Astrocyte (in vitro differentiated cells and primary cell): ENCODE measurements around the gene DCP1B. TPM values are rescaled to one million over a fixed set of nuclear protein-coding genes. Genes with fewer than 3 reads are reported as not detected.

Experiments
- DNase-seq: peaks from one replicate; pipeline ENCODE4 v3.0.0-alpha.2; 2010; ENCODE audit warnings: low read depth
- FAIRE-seq: peaks from 2 replicates; lab custom pipeline; 2011; peaks lifted over from hg19 to GRCh38; lab: Jason Lieb, UNC
- H2AFZ ChIP-seq: 2 replicates; pipeline ENCODE4 v1.6.0; 2012; ENCODE audit warnings: low read depth, low read length, inconsistent platforms
- H3K27ac ChIP-seq: 2 replicates; pipeline ENCODE4 v1.5.1; 2011; ENCODE audit warnings: low read depth, low read length, inconsistent platforms
- H3K27me3 ChIP-seq: 2 replicates; pipeline ENCODE4 v1.6.0; 2011; ENCODE audit warnings: low read length, inconsistent platforms; ENCODE audit not compliant: insufficient read depth
- H3K36me3 ChIP-seq: 2 replicates; pipeline ENCODE4 v1.5.1; 2011; ENCODE audit warnings: low read length, inconsistent platforms; ENCODE audit not compliant: insufficient read depth
- H3K4me1 ChIP-seq: 2 replicates; pipeline ENCODE4 v1.5.1; 2011; ENCODE audit warnings: low read length, inconsistent platforms; ENCODE audit not compliant: insufficient read depth
- H3K4me2 ChIP-seq: 2 replicates; pipeline ENCODE4 v1.6.0; 2012; ENCODE audit warnings: low read length, inconsistent platforms
- H3K4me3 ChIP-seq: 2 replicates; pipeline ENCODE4 v1.5.1; 2011; ENCODE audit warnings: low read depth, mild to moderate bottlenecking, low read length, inconsistent platforms; ENCODE audit not compliant: insufficient read depth
- H3K79me2 ChIP-seq: 2 replicates; pipeline ENCODE4 v1.6.0; 2012; ENCODE audit warnings: mild to moderate bottlenecking, low read length, inconsistent platforms; ENCODE audit not compliant: insufficient read depth
- H3K9ac ChIP-seq: 2 replicates; pipeline ENCODE4 v1.6.0; 2012; ENCODE audit warnings: mild to moderate bottlenecking, low read length, inconsistent platforms
- H3K9me3 ChIP-seq: 2 replicates; pipeline ENCODE4 v1.5.1; 2012; ENCODE audit warnings: low read depth, mild to moderate bottlenecking, low read length, inconsistent platforms; ENCODE audit not compliant: insufficient read depth
- H4K20me1 ChIP-seq: 2 replicates; pipeline ENCODE4 v1.6.0; 2012; ENCODE audit warnings: low read length, inconsistent platforms; ENCODE audit not compliant: insufficient read depth
- H3K27ac Mint-ChIP-seq: one replicate; pipeline ENCODE4 v1.8.0; 2021; ENCODE audit warnings: mild to moderate bottlenecking, mixed read lengths; ENCODE audit not compliant: unreplicated experiment
- H3K27me3 Mint-ChIP-seq: one replicate; pipeline ENCODE4 v1.8.0; 2021; ENCODE audit warnings: low read depth, mixed read lengths; ENCODE audit not compliant: unreplicated experiment
- H3K36me3 Mint-ChIP-seq: one replicate; pipeline ENCODE4 v1.8.0; 2021; ENCODE audit warnings: low read depth, mixed read lengths; ENCODE audit not compliant: unreplicated experiment
- H3K4me1 Mint-ChIP-seq: one replicate; pipeline ENCODE4 v1.8.0; 2021; ENCODE audit warnings: low read depth, mixed read lengths; ENCODE audit not compliant: unreplicated experiment
- H3K4me3 Mint-ChIP-seq: one replicate; pipeline ENCODE4 v1.8.0; 2021; ENCODE audit warnings: mild to moderate bottlenecking, moderate library complexity, mixed read lengths; ENCODE audit not compliant: unreplicated experiment
- H3K9me3 Mint-ChIP-seq: one replicate; pipeline ENCODE4 v1.8.0; 2021; ENCODE audit warnings: mild to moderate bottlenecking, mixed read lengths; ENCODE audit not compliant: unreplicated experiment
- CTCF ChIP-seq: IDR thresholded peaks from 2 replicates; pipeline ENCODE4 v1.5.1; 2011; ENCODE audit warnings: low read depth, mild to moderate bottlenecking, inconsistent platforms, low read length, moderate library complexity; ENCODE audit not compliant: insufficient read depth
- EZH2 ChIP-seq: IDR thresholded peaks from 2 replicates; pipeline ENCODE4 v1.6.1; 2012; ENCODE audit warnings: mild to moderate bottlenecking, low read length, inconsistent platforms; ENCODE audit not compliant: insufficient read depth
- total RNA-seq: library from RNA; stranded (reverse); gene quantifications from 2 replicates; pipeline ENCODE4 v1.2.1, GENCODE V29; 2021

The DCP1B gene
- total RNA-seq, 1 donor from 2014 or later = 13.1 TPM

- H3K4me2 ChIP-seq = no peak overlapping the region
- Mint-ChIP-seq H3K4me3 (no peak overlapping the region), H3K4me1 (peaks cover 2% of the 10 kb centered on the region), H3K36me3 (no peaks in the 10 kb centered on the region), H3K27ac (no peak overlapping the region), H3K9me3 (no peaks in the 10 kb centered on the region), H3K27me3 (peaks cover 16% of the 10 kb centered on the region)
- no peak overlapping the region for H3K9ac ChIP-seq
- no peak overlapping the region for H3K4me3 ChIP-seq
- H3K4me1 ChIP-seq = no peaks in the 10 kb centered on the region
- no peak for DNase-seq
- H3K36me3 ChIP-seq = no peaks in the 10 kb centered on the region
- no peaks in the 10 kb centered on the region for H4K20me1 ChIP-seq
- TF ChIP-seq CTCF (no peak), EZH2 (no peak)
- H3K9me3 ChIP-seq = no peaks in the 10 kb centered on the region
- H3K27ac ChIP-seq = no peak overlapping the region
- H3K79me2 ChIP-seq = no peaks in the 10 kb centered on the region
- no peak overlapping the region for H2AFZ ChIP-seq
- H3K27me3 ChIP-seq = peaks cover 5% of the 10 kb centered on the region
- FAIRE-seq = no peak
Observed at GRCh38 chr12:1914114-1914911, 89.9 kb downstream of the DCP1B start.

GRCh38 chr12:1913377-1914113 lies 90.7 kb downstream of the DCP1B start:
- Mint-ChIP-seq H3K9me3 (no peaks in the 10 kb centered on the region), H3K27ac (no peak overlapping the region)
- no peak for TF ChIP-seq EZH2
- TF ChIP-seq CTCF = no peak

More at GRCh38 chr12:1913377-1914113, 90.7 kb downstream of the DCP1B start:
- H4K20me1 ChIP-seq = no peaks in the 10 kb centered on the region
- H3K4me3 ChIP-seq = no peak overlapping the region
- H3K36me3 ChIP-seq = no peaks in the 10 kb centered on the region
- no peak overlapping the region for H3K4me2 ChIP-seq
- peaks cover 5% of the 10 kb centered on the region for H3K27me3 ChIP-seq
- DNase-seq (no peak), FAIRE-seq (no peak)
- Mint-ChIP-seq H3K4me3 (no peak overlapping the region), H3K27me3 (peaks cover 16% of the 10 kb centered on the region), H3K36me3 (no peaks in the 10 kb centered on the region), H3K4me1 (no peaks in the 10 kb centered on the region)
- no peak overlapping the region for H3K27ac ChIP-seq
- H3K4me1 ChIP-seq = no peaks in the 10 kb centered on the region
- no peak overlapping the region for H3K9ac ChIP-seq
- no peak overlapping the region for H2AFZ ChIP-seq
- no peaks in the 10 kb centered on the region for H3K79me2 ChIP-seq
- no peaks in the 10 kb centered on the region for H3K9me3 ChIP-seq
